ENCODE results near the gene RHPN2. TPM values are rescaled to one million over a fixed set of nuclear protein-coding genes. Genes with fewer than 3 reads are reported as not detected.
"Not testable (repeated sequence)": the region's sequence is repeated elsewhere in the genome, so short reads cannot be mapped to it uniquely, and the experiment has no call there.

Gene RHPN2
- total and polyA plus RNA-seq, 4 donors = 4.0 to 17.5 (median 11.5) TPM

DNA sequence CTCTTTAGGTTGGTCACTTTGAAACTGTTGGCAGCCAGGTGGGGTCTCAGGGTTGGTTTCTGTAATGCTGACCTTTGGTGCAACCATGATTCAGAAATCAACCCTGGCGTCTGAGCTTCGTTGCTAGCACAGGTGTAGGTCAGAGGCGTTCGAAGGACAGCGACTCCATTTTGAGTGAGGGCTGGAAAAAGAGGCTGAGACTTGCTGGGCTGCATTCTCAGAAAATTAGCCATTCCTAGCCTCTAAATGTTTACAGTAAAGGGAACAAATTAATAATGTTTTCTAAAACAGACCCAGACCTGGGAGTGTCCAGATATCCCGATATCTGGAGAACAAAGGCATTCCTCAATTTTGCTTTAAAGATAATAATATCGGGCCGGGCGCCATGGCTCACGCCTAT lies 29.2 kb downstream of the RHPN2 start:
- DNase-seq = no peak
- TF ChIP-seq, protein P1, sequence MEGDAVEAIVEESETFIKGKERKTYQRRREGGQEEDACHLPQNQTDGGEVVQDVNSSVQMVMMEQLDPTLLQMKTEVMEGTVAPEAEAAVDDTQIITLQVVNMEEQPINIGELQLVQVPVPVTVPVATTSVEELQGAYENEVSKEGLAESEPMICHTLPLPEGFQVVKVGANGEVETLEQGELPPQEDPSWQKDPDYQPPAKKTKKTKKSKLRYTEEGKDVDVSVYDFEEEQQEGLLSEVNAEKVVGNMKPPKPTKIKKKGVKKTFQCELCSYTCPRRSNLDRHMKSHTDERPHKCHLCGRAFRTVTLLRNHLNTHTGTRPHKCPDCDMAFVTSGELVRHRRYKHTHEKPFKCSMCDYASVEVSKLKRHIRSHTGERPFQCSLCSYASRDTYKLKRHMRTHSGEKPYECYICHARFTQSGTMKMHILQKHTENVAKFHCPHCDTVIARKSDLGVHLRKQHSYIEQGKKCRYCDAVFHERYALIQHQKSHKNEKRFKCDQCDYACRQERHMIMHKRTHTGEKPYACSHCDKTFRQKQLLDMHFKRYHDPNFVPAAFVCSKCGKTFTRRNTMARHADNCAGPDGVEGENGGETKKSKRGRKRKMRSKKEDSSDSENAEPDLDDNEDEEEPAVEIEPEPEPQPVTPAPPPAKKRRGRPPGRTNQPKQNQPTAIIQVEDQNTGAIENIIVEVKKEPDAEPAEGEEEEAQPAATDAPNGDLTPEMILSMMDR (IDR thresholded peaks at IDR 0.05; ENCODE audit: control extremely low read depth, extremely low read depth) = no peak
- Histone ChIP-seq H3K27ac (ENCODE audit: low read depth in 1 of 2, low read length in 1 of 2) (no peak overlapping the region), H3K4me1 (ENCODE audit: control insufficient read depth in 5 of 5, insufficient read depth in 5 of 5, low read length in 5 of 5) (no peaks in the 10 kb centered on the region), H3K9ac (ENCODE audit: insufficient read depth in 1 of 2, low read length in 2 of 2) (no peak overlapping the region), H3K9me3 (ENCODE audit: control insufficient read depth in 4 of 4, insufficient read depth in 3 of 4, low read length in 3 of 4) (no peaks in the 10 kb centered on the region), H3K4me3 (no peak overlapping the region), H3K27me3 (ENCODE audit: control insufficient read depth in 3 of 3, insufficient read depth in 3 of 3, low read length in 2 of 3) (no peaks in the 10 kb centered on the region), H3K36me3 (ENCODE audit: control insufficient read depth in 4 of 4, insufficient read depth in 4 of 4, low read length in 4 of 4) (no peaks in the 10 kb centered on the region)
- no peak for ATAC-seq (ENCODE audit: insufficient read depth, low FRiP score)
- 96 to 97% methylated on average over 10 of the region's 10 CpGs for WGBS, 2 donors

DNA sequence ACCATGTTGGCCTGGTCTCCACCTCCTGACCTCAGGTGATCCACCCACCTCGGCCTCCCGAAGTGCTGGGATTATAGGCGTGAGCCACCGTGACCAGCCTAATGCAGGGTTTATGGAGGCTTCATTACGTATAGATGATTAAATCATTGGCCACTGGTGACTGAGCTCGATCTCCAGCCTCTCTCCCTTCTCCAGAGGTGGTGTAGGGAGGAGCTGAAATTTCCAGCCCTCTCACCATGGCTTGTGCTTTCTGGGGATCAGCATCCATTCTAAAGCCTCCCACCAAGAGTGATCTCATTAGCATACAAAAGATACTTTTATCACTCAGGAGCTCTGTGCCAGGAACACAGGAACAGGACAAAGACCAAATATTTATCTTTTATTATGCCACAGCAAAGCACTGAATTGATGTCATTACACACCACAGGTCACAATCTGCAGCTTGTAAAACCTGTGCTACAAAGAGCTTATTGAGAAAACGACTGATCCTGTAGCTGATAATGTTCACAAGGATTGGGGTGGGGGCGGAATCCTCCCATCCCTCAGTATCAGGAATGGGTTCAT lies 32.4 kb downstream of the RHPN2 start:
- Histone ChIP-seq H3K27ac (ENCODE audit: low read depth in 1 of 2, low read length in 1 of 2) (no peak overlapping the region), H3K27me3 (ENCODE audit: control insufficient read depth in 3 of 3, insufficient read depth in 3 of 3, low read length in 2 of 3) (no peaks in the 10 kb centered on the region), H3K4me3 (no peak overlapping the region), H3K36me3 (ENCODE audit: control insufficient read depth in 4 of 4, insufficient read depth in 4 of 4, low read length in 4 of 4) (no peaks in the 10 kb centered on the region), H3K9ac (ENCODE audit: insufficient read depth in 1 of 2, low read length in 2 of 2) (no peak overlapping the region), H3K4me1 (ENCODE audit: control insufficient read depth in 5 of 5, insufficient read depth in 5 of 5, low read length in 5 of 5) (no peaks in the 10 kb centered on the region), H3K9me3 (ENCODE audit: control insufficient read depth in 4 of 4, insufficient read depth in 3 of 4, low read length in 3 of 4) (peaks cover 0 to 5% (median 2%) of the 10 kb centered on the region in 4 donors)
- TF ChIP-seq, protein P1 (IDR thresholded peaks at IDR 0.05; ENCODE audit: control extremely low read depth, extremely low read depth) = no peak
- no peak for DNase-seq
- ATAC-seq (ENCODE audit: insufficient read depth, low FRiP score) = no peak
- WGBS, 2 donors = 74 to 77% methylated on average over 8 of the region's 8 CpGs

DNA sequence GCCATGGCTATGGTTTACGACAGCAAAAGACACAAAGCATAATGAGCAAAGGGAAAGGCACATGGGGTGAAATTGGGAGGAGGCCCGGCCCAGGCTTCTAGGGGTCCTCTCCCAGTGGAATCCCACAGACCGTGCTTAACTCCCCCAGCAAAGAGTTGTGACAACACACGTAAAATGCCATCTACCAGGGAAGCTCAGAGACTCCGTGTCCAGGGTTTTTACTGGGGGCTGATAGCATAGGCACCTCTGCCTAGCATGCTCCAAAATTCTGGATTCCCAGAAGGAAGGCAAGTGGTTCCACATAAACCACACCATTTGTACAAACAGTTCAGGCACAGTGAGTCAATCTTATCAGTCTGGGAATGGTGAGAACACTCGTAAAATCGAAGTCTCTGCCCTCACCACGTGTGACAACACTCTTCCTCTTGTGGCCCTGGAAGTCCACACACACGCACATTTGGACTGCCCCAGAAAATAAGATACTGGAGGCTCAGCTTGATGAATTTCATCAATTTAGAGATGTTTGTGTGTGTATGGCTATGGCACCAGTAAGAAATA lies 34.9 kb downstream of the RHPN2 start:
- TF ChIP-seq, protein P1 (IDR thresholded peaks at IDR 0.05; ENCODE audit: control extremely low read depth, extremely low read depth) = no peak
- Histone ChIP-seq H3K27me3 (ENCODE audit: control insufficient read depth in 3 of 3, insufficient read depth in 3 of 3, low read length in 2 of 3) (no peaks in the 10 kb centered on the region), H3K9ac (ENCODE audit: insufficient read depth in 1 of 2, low read length in 2 of 2) (no peak overlapping the region), H3K27ac (ENCODE audit: low read depth in 1 of 2, low read length in 1 of 2) (no peak overlapping the region), H3K4me1 (ENCODE audit: control insufficient read depth in 5 of 5, insufficient read depth in 5 of 5, low read length in 5 of 5) (no peaks in the 10 kb centered on the region), H3K36me3 (ENCODE audit: control insufficient read depth in 4 of 4, insufficient read depth in 4 of 4, low read length in 4 of 4) (no peaks in the 10 kb centered on the region), H3K9me3 (ENCODE audit: control insufficient read depth in 4 of 4, insufficient read depth in 3 of 4, low read length in 3 of 4) (peaks cover 0 to 6% (median 3%) of the 10 kb centered on the region in 4 donors), H3K4me3 (no peak overlapping the region)
- 94 to 97% methylated on average over 9 of the region's 9 CpGs for WGBS, 2 donors
- ATAC-seq (ENCODE audit: insufficient read depth, low FRiP score) (no peak), DNase-seq (no peak)

DNA sequence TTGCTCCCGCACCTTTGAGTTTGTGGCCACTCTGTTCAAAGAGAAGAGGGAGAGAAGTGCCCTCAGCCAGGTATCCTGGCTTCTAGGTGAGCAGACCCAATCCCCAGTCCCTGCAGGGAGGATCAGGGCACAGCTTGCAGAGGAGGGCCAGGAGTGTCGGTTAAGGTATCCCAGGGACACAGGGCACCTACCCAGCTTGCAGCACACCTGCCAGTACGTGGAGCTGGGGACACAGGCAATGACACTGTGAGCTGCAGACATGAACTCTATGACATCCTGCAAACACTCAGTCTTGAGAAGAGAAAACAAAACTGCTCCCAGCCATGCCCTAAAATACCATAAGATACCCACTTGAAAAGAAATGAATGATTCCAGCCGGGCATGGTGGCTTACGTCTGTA lies 38.1 kb downstream of the RHPN2 start:
- WGBS, 2 donors = 88 to 89% methylated on average over 5 of the region's 5 CpGs
- not testable (repeated sequence) for H3K9me3 ChIP-seq (ENCODE audit: control insufficient read depth in 4 of 4, insufficient read depth in 3 of 4, low read length in 3 of 4); ATAC-seq (ENCODE audit: insufficient read depth, low FRiP score)

DNA sequence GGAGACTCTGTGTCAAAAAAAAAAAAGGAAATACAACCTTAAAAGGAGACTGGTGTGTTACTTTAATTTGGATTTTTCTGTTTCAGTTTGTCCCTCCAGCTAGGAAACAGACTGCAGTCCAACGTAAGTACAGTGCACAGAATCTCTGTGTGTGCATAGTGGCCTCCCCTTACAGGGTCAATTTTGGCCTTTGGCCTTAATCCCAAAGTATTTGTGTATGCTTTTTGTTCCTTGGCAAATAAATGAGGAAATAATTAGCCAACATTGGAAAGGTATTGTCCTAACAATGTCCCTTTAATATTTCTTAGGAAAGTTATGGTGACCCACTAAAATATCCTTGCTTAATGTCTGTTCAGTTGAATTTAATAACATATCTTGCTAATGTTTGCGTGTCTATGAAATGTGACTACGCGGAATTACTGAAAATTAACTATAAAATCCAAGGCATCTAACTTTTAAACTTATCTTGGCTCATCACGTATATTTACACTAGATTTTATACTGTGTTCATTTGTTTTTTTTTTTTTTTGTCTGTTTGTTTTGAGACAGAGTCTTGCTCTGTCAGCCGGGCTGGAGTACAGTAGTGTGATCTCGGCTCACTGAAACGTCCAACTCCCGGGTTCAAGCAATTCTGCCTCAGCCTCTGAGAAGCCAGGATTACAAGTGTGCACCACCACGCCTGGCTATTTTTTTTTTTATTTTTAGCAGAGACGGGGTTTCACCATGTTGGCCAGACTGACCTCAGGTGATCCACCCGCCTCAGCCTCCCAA lies 39.0 kb downstream of the RHPN2 start:
- H3K27me3 ChIP-seq (ENCODE audit: control insufficient read depth in 3 of 3, insufficient read depth in 3 of 3, low read length in 2 of 3); H3K4me3 ChIP-seq; H3K27ac ChIP-seq (ENCODE audit: low read depth in 1 of 2, low read length in 1 of 2); DNase-seq; H3K9ac ChIP-seq (ENCODE audit: insufficient read depth in 1 of 2, low read length in 2 of 2); ATAC-seq (ENCODE audit: insufficient read depth, low FRiP score); H3K4me1 ChIP-seq (ENCODE audit: control insufficient read depth in 5 of 5, insufficient read depth in 5 of 5, low read length in 5 of 5); H3K36me3 ChIP-seq (ENCODE audit: control insufficient read depth in 4 of 4, insufficient read depth in 4 of 4, low read length in 4 of 4); H3K9me3 ChIP-seq (ENCODE audit: control insufficient read depth in 4 of 4, insufficient read depth in 3 of 4, low read length in 3 of 4): not testable (repeated sequence)
- WGBS, 2 donors = 91 to 92% methylated on average over 10 to 12 of the region's 12 CpGs

More for the DNA sequence above, 38.1 kb downstream of the RHPN2 start:
- not testable (repeated sequence) for H3K36me3 ChIP-seq (ENCODE audit: control insufficient read depth in 4 of 4, insufficient read depth in 4 of 4, low read length in 4 of 4); H3K4me3 ChIP-seq; H3K27me3 ChIP-seq (ENCODE audit: control insufficient read depth in 3 of 3, insufficient read depth in 3 of 3, low read length in 2 of 3); DNase-seq; H3K9ac ChIP-seq (ENCODE audit: insufficient read depth in 1 of 2, low read length in 2 of 2); H3K4me1 ChIP-seq (ENCODE audit: control insufficient read depth in 5 of 5, insufficient read depth in 5 of 5, low read length in 5 of 5); H3K27ac ChIP-seq (ENCODE audit: low read depth in 1 of 2, low read length in 1 of 2)
